IgD-negative memory B cell (primary cell): ENCODE results near the gene PRND. TPM values are rescaled to one million over a fixed set of nuclear protein-coding genes. Genes with fewer than 3 reads are reported as not detected.
"Not testable (repeated sequence)": the region's sequence is repeated elsewhere in the genome, so short reads cannot be mapped to it uniquely, and the experiment has no call there.

Experiments
- H3K27ac Mint-ChIP-seq, 3 donors: one replicate each; pipeline ENCODE4 v1.8.0; 2020 to 2022; ENCODE audit warnings: mild to moderate bottlenecking in 3 of 3, mixed read lengths in 3 of 3, moderate library complexity in 1 of 3
- H3K27me3 Mint-ChIP-seq: one replicate; pipeline ENCODE4 v1.8.0; 2021; ENCODE audit warnings: mixed read lengths
- H3K36me3 Mint-ChIP-seq: one replicate; pipeline ENCODE4 v1.8.0; 2020; ENCODE audit warnings: mild to moderate bottlenecking, mixed read lengths
- H3K4me1 Mint-ChIP-seq, 3 donors: one replicate each; pipeline ENCODE4 v1.8.0; 2020 to 2022; ENCODE audit warnings: mixed read lengths in 3 of 3, mild to moderate bottlenecking in 1 of 3
- H3K4me3 Mint-ChIP-seq, 4 donors: one replicate each; pipeline ENCODE4 v1.8.0; 2020 to 2022; ENCODE audit warnings: mild to moderate bottlenecking in 4 of 4, mixed read lengths in 4 of 4, moderate library complexity in 3 of 4
- H3K9me3 Mint-ChIP-seq, 3 donors: one replicate each; pipeline ENCODE4 v1.8.0; 2020 to 2021; ENCODE audit warnings: mixed read lengths in 3 of 3, mild to moderate bottlenecking in 1 of 3
- polyA plus RNA-seq: library from polyadenylated mRNA; unstranded; fragments of 300-500 nt; fragmentation: Illumina TruSeq; gene quantifications from one replicate; pipeline ENCODE4 v1.2.3, GENCODE V29; 2021

The PRND gene
- polyA plus RNA-seq, 1 donor from 2014 or later, result 0.06 TPM

- peaks cover 4% of the 10 kb centered on the region for H3K36me3 Mint-ChIP-seq
- H3K4me1 Mint-ChIP-seq, result peaks cover 26 to 32% (median 28%) of the 10 kb centered on the region in 3 donors
- peak overlapping the region; percentile 22 to 85 (median 47) for H3K27ac Mint-ChIP-seq
- peaks cover 0 to 2% (median 0%) of the 10 kb centered on the region in 3 donors for H3K9me3 Mint-ChIP-seq
- peak overlapping the region in 2 of 4 donors; percentile 19 to 58 for H3K4me3 Mint-ChIP-seq
- no peaks in the 10 kb centered on the region for H3K27me3 Mint-ChIP-seq
These were observed 3.7 kb upstream of the PRND start for GRCh38 chr20:4717816-4718570.

GRCh38 chr20:4719190-4719589 is 2.5 kb upstream of the PRND start:
- H3K27ac Mint-ChIP-seq, result peak overlapping the region in 2 of 3 donors; percentile 87 to 91
- no peaks in the 10 kb centered on the region for H3K27me3 Mint-ChIP-seq
- peak overlapping the region in 2 of 4 donors; percentile 20 to 71 for H3K4me3 Mint-ChIP-seq
- no peaks in the 10 kb centered on the region for H3K9me3 Mint-ChIP-seq
- peaks cover 26 to 30% (median 26%) of the 10 kb centered on the region in 3 donors for H3K4me1 Mint-ChIP-seq
- peaks cover 2% of the 10 kb centered on the region for H3K36me3 Mint-ChIP-seq

- peaks cover 25 to 30% (median 26%) of the 10 kb centered on the region in 3 donors for H3K4me1 Mint-ChIP-seq
- peak overlapping the region; percentile 5 to 83 (median 76) for H3K4me3 Mint-ChIP-seq
- no peaks in the 10 kb centered on the region for H3K27me3 Mint-ChIP-seq
- H3K9me3 Mint-ChIP-seq, result no peaks in the 10 kb centered on the region
- peak overlapping the region; percentile 85 to 91 (median 87) for H3K27ac Mint-ChIP-seq
- peaks cover 2% of the 10 kb centered on the region for H3K36me3 Mint-ChIP-seq
These were observed 1.4 kb upstream of the PRND start for GRCh38 chr20:4720041-4720976.

DNA sequence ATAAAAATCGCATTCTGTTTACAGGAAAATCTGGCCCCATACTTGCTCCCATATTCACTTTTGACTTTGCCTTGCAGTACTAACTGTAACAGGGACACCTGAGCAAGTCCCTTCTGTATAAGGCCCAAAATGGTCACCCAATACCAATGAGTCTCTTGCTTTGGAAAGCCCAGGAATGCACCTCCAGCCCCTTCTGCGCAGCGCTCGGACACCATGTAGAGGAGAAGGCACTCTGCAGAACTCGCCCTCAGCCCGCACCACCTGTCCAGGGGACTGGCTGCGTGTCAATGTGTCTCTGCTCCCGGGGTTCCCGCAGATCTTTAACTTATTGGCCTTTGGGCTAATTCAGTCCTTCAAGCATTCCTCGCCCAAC is 746 bp upstream of the PRND start:
- H3K4me3 Mint-ChIP-seq, result peak overlapping the region in 3 of 4 donors; percentile 71 to 83 (median 81)
- peaks cover 22 to 30% (median 26%) of the 10 kb centered on the region in 3 donors for H3K4me1 Mint-ChIP-seq

GRCh38 chr20:4722571-4722970 is 862 bp downstream of the PRND start:
- H3K36me3 Mint-ChIP-seq, result no peaks in the 10 kb centered on the region
- peak overlapping the region in 2 of 3 donors; percentile 87 for H3K27ac Mint-ChIP-seq
- no peaks in the 10 kb centered on the region for H3K27me3 Mint-ChIP-seq
- no peaks in the 10 kb centered on the region for H3K9me3 Mint-ChIP-seq
- H3K4me3 Mint-ChIP-seq, result no peak overlapping the region
- peaks cover 29 to 35% (median 35%) of the 10 kb centered on the region in 3 donors for H3K4me1 Mint-ChIP-seq

More for the DNA sequence above, 746 bp upstream of the PRND start:
- peak overlapping the region; percentile 85 to 91 (median 87) for H3K27ac Mint-ChIP-seq
- H3K36me3 Mint-ChIP-seq, result no peaks in the 10 kb centered on the region
- H3K27me3 Mint-ChIP-seq, result no peaks in the 10 kb centered on the region
- H3K9me3 Mint-ChIP-seq, result no peaks in the 10 kb centered on the region

- no peaks in the 10 kb centered on the region for H3K27me3 Mint-ChIP-seq
- H3K36me3 Mint-ChIP-seq, result no peaks in the 10 kb centered on the region
- peak overlapping the region in 2 of 4 donors; percentile 30 to 58 for H3K4me3 Mint-ChIP-seq
- peak overlapping the region in 1 of 3 donors; percentile 87 for H3K27ac Mint-ChIP-seq
- H3K9me3 Mint-ChIP-seq, result no peaks in the 10 kb centered on the region
- H3K4me1 Mint-ChIP-seq, result peaks cover 26 to 35% (median 30%) of the 10 kb centered on the region in 3 donors
These were observed 1.3 kb downstream of the PRND start for GRCh38 chr20:4722993-4723392.

DNA sequence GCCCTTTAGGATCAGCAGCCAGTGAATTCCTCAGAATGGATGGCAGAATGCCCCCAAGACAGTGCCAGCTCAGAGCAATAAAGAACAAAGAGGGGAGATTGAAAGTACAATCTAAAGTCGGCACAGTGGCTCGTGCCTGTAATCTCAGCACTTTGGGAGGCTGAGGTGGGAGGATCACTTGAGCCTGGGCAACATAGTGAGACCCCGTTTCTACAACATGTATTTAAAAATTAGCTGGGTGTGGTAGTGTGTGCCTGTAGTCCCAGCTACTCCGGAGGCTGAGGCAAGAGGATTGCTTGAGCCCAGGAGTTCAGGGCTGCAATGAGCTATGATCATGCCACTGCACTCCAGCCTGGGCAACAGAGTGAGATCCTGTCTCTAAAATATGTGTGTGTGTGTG is 1.8 kb downstream of the PRND start:
- H3K4me3 Mint-ChIP-seq, result peak overlapping the region in 1 of 4 donors; percentile 30

DNA sequence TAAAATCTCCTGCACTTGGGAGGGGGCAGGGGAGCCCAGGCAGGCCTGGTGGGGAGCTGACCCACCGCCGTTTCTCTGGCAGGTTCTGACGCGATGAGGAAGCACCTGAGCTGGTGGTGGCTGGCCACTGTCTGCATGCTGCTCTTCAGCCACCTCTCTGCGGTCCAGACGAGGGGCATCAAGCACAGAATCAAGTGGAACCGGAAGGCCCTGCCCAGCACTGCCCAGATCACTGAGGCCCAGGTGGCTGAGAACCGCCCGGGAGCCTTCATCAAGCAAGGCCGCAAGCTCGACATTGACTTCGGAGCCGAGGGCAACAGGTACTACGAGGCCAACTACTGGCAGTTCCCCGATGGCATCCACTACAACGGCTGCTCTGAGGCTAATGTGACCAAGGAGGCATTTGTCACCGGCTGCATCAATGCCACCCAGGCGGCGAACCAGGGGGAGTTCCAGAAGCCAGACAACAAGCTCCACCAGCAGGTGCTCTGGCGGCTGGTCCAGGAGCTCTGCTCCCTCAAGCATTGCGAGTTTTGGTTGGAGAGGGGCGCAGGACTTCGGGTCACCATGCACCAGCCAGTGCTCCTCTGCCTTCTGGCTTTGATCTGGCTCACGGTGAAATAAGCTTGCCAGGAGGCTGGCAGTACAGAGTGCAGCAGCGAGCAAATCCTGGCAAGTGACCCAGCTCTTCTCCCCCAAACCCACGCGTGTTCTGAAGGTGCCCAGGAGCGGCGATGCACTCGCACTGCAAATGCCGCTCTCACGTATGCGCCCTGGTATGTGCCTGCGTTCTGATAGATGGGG is 3.0 kb downstream of the PRND start:
- Mint-ChIP-seq H3K27me3 (no peaks in the 10 kb centered on the region), H3K4me3 (no peak overlapping the region), H3K27ac (peak overlapping the region in 1 of 3 donors; percentile 25), H3K4me1 (peaks cover 23 to 31% (median 24%) of the 10 kb centered on the region in 3 donors), H3K9me3 (no peaks in the 10 kb centered on the region), H3K36me3 (no peaks in the 10 kb centered on the region)

More for the DNA sequence above, 1.8 kb downstream of the PRND start:
- H3K4me1 Mint-ChIP-seq, result peaks cover 26 to 35% (median 30%) of the 10 kb centered on the region in 3 donors
- peak overlapping the region in 1 of 3 donors; percentile 87 for H3K27ac Mint-ChIP-seq
- not testable (repeated sequence) for H3K9me3 Mint-ChIP-seq, H3K36me3 Mint-ChIP-seq, H3K27me3 Mint-ChIP-seq

GRCh38 chr20:4725263-4725550 is 3.5 kb downstream of the PRND start:
- Mint-ChIP-seq H3K4me1 (peaks cover 17 to 25% (median 18%) of the 10 kb centered on the region in 3 donors), H3K27me3 (no peaks in the 10 kb centered on the region), H3K9me3 (no peaks in the 10 kb centered on the region), H3K27ac (peak overlapping the region in 1 of 3 donors; percentile 25), H3K36me3 (no peaks in the 10 kb centered on the region), H3K4me3 (no peak overlapping the region)

GRCh38 chr20:4726710-4727397 is 5.1 kb downstream of the PRND start:
- Mint-ChIP-seq H3K27ac (peak overlapping the region; percentile 11 to 94 (median 25)), H3K4me3 (peak overlapping the region; percentile 70 to 91 (median 84)), H3K4me1 (peaks cover 10 to 16% (median 10%) of the 10 kb centered on the region in 3 donors), H3K36me3 (no peaks in the 10 kb centered on the region), H3K27me3 (peaks cover 3% of the 10 kb centered on the region), H3K9me3 (no peaks in the 10 kb centered on the region)

DNA sequence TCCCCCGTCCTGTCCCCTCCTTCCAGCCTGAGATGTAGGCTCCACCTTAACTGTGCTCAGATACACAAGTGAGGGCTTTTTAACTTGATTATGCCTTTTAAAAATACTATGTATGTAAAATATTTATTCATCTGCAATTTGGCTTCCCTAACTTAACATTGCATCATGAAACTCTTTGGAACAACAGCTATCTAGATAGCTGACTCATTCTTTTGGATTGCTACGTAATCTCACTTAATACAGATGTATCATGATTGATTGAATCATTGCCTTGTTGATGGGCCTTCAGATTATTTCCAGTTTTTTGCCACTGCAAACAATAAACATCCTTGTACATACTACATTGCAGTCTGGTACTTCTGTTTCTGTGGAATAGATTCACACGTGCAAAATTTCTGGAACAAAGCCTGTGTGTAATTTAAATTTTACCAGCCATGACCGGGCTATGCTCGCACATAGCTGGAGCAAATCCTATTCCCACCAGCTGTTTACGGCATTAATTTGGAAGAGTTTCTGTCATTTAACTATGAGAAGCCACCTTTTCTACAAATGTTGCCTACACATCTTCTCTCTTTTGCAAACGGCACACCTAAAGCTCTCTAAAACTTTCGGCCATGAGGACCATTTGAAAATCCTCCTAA is 6.5 kb downstream of the PRND start:
- H3K36me3 Mint-ChIP-seq, result no peaks in the 10 kb centered on the region
- peaks cover 10 to 12% (median 10%) of the 10 kb centered on the region in 3 donors for H3K4me1 Mint-ChIP-seq
- no peaks in the 10 kb centered on the region for H3K9me3 Mint-ChIP-seq
- H3K4me3 Mint-ChIP-seq, result no peak overlapping the region
- H3K27me3 Mint-ChIP-seq, result peaks cover 6% of the 10 kb centered on the region
- no peak overlapping the region for H3K27ac Mint-ChIP-seq

- Mint-ChIP-seq H3K9me3 (no peaks in the 10 kb centered on the region), H3K4me3 (peak overlapping the region in 1 of 4 donors; percentile 40), H3K27ac (peak overlapping the region in 1 of 3 donors; percentile 53), H3K27me3 (peaks cover 7% of the 10 kb centered on the region), H3K36me3 (no peaks in the 10 kb centered on the region), H3K4me1 (peaks cover 10 to 12% (median 10%) of the 10 kb centered on the region in 3 donors)
These were observed 7.6 kb downstream of the PRND start for GRCh38 chr20:4729265-4729664.

DNA sequence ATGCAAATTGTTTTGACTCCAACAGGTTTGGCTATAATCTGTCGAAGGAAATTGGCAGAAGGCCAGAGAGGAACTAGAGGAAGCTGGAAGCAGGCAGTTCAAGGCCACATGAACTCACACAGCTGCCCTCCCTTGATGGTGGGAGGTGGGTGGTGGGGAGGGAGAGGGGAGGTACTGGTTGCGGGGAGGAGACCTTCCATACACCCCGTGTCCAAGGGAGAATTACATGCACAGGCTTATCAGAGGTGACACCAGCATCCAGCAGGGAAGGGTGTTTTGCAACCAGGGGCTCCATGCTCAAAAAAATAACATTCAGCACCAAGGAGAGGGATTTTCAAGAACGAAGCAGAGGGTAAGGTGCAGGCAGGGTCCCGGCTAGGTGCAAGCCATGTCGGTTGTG is 9.1 kb downstream of the PRND start:
- Mint-ChIP-seq H3K36me3 (no peaks in the 10 kb centered on the region), H3K27ac (no peak overlapping the region), H3K4me3 (no peak overlapping the region)

More for the DNA sequence above, 9.1 kb downstream of the PRND start:
- Mint-ChIP-seq H3K4me1 (peaks cover 10 to 12% (median 10%) of the 10 kb centered on the region in 3 donors), H3K9me3 (no peaks in the 10 kb centered on the region), H3K27me3 (peaks cover 8% of the 10 kb centered on the region)
